Measurements from ENCODE around the gene EDA2R.
A peak's percentile ranks its signal among the peaks of the same experiment; 100 is the strongest.

Gene EDA2R

GRCh38 chrX:66638591-66639500 lies at the start of gene EDA2R:
Gene EDA2R, minus strand, starts transcription at chrX:66639078. Its CDS starts 23,058 bp downstream, at chrX:66616020.
- DNase-seq = peak; percentile 90

GRCh38 chrX:66684196-66684595 lies 45.3 kb upstream of the EDA2R start:
- no peak for DNase-seq

- DNase-seq = peak; percentile 19
Observed at GRCh38 chrX:66680451-66680850, 41.6 kb upstream of the EDA2R start.

DNA sequence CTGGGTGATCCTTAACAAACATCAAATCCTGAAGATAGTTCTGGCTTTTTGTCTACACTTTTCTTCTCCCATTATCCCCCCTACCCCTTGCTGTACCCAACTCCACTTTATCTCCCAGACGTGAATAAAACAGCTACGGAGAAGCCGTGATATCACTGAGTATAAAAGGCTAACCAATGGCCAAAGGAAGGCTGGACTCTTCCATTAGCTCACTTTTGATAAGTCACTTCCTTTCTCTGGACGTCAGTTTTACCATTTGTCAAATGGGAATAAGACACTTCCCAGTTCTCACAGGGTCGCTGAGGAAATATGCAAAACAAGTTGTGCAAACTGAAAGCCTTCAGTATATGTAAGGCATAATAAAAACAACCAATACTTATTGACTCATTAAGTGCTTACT lies 38.6 kb upstream of the EDA2R start:
- DNase-seq = peak; percentile 63

- DNase-seq = peak; percentile 64
Observed at GRCh38 chrX:66676990-66677389, 38.1 kb upstream of the EDA2R start.

DNA sequence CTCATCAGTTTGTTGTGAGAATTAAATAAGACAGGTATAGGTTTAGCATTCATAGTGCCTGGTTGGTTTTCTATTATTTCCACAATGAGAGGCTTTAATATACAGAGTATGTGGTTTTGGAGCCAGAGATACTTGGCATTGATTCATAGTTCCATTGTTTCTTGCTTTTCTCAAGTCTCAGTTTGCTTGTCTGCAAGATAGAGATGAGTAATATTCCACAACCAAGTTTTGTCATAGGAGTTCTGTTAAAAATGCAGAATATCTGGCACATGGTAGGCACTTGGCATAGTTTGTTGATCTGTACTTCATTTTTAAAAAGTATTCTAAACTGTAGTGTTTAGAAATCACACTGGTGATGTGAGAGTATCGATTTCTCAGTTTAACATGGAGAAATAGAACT lies 37.5 kb upstream of the EDA2R start:
- peak; percentile 39 for DNase-seq

GRCh38 chrX:66675541-66675940 lies 36.7 kb upstream of the EDA2R start:
- DNase-seq = no peak

DNA sequence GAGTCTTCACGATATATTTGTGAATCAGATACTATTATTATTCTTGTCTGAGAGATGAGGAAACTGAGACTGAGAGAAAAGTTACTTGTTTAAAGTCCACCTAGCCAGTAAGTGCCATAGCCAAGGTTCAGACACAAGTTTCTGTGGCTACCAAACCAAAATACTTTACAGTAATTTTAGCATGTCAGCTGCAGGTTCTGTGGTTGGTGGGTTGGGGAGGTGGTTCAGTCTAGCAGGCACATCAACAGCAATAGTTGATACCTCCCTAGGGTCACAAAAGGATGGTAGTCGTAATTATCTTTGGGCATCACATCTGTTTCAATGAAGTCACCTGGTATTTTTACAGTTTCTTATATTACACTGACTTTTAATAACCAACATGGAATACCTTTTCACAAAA lies 35.6 kb upstream of the EDA2R start:
- no peak for DNase-seq

- DNase-seq = peak; percentile 41
Observed at GRCh38 chrX:66672106-66672505, 33.2 kb upstream of the EDA2R start.

DNA sequence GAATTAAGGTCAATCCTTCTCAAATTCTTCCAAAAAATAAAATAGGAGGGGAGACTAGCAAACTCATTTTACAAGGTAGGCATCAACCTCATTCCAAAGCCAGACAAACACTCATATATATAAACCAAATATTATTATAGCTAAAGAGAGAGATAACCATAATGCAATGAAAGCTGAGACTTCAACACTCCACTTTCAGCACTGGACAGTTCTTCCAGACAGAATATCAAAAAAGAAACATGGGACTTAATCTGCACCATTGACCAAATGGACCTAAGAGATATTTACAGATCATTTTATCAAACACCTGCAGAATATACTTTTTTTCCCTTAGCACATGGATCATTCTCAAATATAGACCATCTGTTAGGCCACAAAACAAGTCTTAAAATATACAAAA lies 15.5 kb upstream of the EDA2R start:
- no peak for DNase-seq

DNA sequence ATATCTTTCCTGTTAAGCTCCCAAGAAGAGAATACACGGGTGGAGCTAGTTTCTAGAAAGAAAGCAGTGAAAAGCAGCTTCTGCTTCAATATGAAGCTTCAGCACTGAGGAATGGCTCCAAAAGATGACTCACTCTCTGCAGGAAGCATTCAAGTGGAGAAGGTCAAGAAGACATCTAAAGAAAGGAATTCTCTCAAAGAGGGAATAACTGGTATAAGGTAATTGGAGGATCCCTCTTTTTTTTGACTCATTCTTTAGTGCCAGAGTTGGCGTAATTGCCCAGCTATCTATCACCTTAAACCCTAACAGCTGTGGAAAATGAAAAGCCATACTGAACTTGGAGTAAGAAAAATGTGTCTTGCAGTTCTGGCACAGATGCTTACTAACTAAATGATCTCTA lies 3.5 kb downstream of the EDA2R start:
- DNase-seq = peak; percentile 85

GRCh38 chrX:66634272-66634671 lies 4.6 kb downstream of the EDA2R start:
- DNase-seq = peak; percentile 56

DNA sequence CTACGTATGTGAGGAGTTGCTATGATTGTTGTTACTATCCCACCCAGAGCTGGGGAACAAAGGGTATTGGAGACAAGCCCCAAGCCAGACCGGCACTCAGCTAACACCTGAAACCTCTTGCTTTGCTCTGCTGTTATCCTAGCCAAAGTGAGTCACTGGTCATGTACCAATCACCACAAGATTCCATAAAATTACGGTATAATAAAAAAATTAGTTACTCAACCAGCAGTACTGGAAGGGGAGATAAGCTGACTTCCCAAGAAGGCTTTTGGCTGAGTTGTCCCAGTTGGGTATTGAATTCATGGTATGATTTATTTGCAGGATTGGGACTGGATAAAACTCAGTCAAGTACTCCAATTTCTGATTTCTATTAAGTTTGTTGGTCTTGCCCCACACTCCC lies 5.3 kb downstream of the EDA2R start:
- peak; percentile 85 for DNase-seq

DNA sequence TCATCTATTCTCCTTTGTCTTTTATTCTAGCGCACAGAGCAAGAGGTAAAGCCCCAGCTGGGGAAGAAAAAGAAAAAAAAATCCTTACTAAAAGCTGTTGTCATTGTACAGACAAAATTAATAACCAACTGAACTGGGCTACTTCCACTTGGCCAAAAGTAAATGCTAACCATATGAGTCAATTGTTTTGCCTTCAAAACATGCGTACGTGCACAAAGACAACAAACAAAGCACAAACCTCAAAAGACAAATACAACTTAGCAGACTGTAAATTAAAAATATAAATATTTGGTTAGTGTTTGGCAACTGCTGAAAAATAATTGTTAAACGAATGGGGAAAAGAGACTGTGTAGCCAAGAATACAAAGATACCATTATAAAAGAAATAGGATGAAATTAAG lies 5.9 kb downstream of the EDA2R start:
- DNase-seq = no peak

DNA sequence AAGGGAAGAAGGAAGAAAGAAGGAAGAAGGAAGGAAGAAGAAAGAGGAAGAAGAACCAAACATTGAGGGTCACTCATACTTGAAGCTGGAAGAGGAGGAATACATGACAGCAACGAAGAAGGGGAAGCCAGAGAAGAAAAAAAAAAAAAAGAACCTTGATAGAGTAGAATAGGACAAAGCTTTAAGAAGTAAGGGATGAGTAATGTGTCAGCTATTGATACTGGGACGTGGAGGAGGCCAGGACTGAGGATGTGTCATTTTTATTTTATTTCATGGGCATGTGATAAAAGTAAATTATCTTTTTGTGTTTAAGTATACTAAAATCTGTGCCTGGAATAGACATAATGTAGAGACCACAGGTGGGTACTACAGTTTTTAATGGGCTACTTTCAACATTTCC lies 6.4 kb downstream of the EDA2R start:
- DNase-seq = peak; percentile 29

DNA sequence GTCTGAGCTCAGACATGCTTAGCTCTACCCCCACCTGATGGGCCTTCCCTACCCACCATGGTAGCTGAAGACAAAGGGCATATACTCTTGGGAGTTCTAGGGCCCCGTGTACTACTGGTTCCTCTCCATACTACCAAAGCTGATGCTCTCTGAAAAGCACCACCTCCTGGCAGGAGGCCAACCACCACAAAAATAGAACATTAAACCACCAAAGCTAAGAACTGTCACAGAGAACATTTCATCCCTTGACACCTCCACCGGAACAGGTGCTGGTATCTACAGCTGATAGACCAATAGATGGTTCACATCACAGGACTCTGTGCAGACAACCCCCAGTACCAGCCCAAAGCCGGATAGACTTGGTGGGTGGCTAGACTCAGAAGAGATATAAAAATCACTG lies 13.4 kb downstream of the EDA2R start:
- DNase-seq = no peak

- DNase-seq = no peak
Observed at GRCh38 chrX:66622209-66622608, 16.7 kb downstream of the EDA2R start.

GRCh38 chrX:66616944-66617343 lies 21.9 kb downstream of the EDA2R start:
- DNase-seq = no peak

DNA sequence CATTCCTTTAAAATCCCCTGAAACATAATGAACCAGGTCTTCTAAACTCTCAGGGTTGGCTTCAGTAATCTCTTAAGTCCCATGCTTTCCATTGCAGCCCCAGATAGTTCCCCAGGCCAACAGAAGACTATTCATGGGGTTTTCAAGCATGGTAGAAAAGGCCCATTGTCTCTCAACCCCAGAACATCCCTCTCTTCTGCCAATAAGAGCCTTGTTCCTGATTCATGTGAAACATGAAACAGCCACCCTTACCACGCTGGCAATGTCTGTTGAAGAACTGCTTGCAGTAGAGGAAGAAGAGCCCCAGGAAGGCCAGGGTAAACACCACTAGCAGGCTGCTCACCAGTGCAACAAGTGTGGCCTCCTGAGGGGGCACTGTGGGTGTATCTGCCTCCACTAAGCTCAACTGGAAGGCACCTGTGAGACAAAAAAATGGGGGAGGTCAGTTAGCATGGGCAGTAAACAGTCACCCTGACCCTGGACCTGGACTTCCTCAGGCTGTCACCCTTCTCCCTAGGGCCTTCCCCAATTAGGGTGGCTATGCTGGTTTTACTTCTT lies 36.4 kb downstream of the EDA2R start:
- no peak for DNase-seq

DNA sequence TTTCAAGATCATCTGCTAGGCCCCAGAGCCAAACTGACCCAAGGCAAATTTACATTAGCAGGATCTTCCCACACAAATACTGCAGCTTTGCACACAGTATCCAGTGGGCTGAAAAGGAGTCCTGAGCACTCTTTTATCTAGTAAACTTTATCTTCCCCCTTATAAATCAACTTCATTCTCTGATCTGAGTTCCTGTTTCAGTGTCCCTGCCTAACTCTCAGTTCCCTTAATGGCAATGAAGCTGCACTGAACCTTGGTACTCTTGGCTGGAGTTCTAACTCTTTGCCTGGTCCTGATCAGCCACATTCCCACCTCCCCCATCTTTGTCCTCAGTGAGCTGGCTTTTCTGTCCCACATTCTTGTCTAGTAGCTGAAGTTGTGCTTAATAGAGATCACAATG lies 37.4 kb downstream of the EDA2R start:
- no peak for DNase-seq

- no peak for DNase-seq
Observed at GRCh38 chrX:66579219-66579618, 59.7 kb downstream of the EDA2R start.

- DNase-seq = no peak
Observed at GRCh38 chrX:66553973-66554372, 84.9 kb downstream of the EDA2R start.

DNA sequence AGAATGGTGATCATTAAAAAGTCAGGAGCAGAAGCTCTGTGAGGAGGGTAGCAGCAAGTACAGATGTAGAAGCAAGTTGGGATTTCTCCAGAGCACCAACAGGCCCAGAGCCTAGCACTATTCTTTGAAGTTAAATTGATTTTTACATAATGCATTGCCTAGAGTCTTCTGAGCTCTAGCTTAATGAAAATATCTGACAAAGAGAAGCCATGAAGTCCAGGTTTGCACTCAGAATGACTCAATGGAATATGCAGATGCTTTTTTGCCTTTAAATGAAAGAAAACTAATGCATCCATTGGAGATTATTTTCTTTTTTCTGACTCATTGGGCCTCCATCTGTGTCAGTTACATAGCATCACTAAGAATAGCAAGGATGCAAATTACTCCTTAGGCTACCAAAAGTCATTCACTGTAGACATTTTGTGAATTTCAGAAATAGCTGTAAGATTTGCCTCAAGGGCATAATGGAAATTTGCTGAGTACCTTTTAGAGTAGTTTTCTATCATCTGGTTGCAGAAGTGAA lies 91.0 kb downstream of the EDA2R start:
- no peak for DNase-seq
